ENCODE data around the gene FAM156B.
"Not testable (repeated sequence)": the region's sequence is repeated elsewhere in the genome, so short reads cannot be mapped to it uniquely, and the experiment has no call there.

The FAM156B gene

DNA sequence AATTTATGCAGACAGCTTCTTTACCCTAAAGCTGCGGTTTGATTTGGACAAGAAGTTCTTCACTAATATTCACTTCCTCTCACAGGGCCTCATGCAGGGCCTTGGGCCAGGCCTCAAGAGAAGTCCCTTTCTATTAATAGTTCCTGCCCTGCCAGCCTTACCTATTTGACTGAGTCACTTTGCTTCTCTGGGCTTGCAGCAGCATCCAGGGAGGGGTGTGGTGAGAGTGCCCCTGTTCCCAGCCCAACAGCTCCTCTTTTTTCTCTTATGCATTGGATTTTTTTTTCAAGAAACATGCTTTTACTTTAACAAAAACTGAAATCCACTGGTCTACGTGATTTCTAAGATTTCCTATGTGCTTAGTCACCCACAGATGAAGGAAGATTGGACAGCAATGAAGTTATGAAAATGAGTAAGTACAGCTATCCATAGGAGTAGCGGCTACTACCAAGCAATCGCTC lies 26.7 kb downstream of the FAM156B start:
- DNase-seq (ENCODE audit: low read depth, low spot score), result no peak

DNA sequence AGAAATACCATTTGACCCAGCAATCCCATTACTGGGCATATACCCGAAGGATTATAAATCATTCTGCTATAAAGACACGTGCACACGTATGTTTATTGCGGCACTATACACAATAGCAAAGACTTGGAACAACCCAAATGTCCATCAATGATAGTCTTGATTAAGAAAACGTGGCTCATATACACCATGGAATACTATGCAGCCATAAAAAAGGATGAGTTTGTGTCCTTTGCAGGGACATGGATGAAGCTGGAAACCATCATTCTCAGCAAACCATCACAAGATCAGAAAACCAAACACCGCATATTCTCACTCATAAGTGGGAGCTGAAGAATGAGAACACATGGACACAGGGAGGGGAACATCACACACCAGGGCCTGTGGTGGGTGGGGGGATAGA lies 33.1 kb downstream of the FAM156B start:
- not testable (repeated sequence) for DNase-seq (ENCODE audit: low read depth, low spot score)

DNA sequence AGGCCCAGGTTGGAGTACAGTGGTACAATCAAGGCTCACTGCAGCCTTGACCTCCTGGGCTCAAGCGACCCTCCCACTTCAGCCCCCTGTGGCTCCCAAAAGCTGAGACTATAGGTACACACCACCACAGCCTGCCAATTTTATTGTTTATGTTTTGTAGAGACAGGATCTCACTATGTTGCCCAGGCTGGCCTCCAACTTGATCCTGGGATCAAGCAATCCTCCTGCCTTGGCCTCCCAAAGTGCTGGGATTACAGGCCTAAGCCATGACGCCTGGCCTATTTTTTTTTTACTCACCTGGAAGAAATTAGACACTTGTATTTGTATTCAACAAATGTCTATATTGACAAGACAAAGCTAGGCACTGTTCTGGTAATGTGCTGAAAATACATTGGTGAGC lies 36.1 kb downstream of the FAM156B start:
- no peak for DNase-seq (ENCODE audit: low read depth, low spot score)

DNA sequence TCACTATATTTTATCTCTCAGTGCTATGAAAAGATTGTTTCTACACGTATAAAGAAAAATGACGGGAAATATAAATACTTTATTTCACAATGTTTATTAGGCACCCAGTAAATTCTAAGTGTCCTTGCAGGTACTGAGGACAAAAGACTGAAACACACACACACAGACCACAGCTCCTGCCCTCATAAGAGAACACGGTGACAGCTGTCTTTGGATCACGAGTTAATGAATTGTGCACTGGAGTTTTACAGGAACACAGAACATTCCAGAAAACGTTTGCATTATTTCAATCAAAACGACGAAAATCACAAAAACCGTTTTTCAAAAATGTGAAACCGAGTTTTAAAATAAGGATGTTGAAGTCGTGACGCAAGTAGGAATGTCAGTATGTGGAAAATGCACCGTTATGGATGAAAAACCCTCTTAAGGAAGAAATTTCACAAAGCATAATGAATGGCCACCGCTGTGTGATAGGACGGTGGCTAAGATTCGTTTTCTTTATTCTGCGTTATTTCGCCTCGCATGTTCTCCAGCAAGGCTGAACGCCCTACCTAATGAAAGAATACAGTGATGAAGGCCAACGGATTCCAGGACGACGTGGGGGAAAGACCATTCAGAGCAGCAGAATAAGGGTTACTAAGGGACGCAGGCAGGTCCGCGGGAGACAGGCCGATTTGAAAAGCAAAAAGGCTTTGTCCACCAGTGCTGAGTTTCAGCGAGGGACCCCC lies 37.0 kb downstream of the FAM156B start:
- no peak for DNase-seq (ENCODE audit: low read depth, low spot score)

DNA sequence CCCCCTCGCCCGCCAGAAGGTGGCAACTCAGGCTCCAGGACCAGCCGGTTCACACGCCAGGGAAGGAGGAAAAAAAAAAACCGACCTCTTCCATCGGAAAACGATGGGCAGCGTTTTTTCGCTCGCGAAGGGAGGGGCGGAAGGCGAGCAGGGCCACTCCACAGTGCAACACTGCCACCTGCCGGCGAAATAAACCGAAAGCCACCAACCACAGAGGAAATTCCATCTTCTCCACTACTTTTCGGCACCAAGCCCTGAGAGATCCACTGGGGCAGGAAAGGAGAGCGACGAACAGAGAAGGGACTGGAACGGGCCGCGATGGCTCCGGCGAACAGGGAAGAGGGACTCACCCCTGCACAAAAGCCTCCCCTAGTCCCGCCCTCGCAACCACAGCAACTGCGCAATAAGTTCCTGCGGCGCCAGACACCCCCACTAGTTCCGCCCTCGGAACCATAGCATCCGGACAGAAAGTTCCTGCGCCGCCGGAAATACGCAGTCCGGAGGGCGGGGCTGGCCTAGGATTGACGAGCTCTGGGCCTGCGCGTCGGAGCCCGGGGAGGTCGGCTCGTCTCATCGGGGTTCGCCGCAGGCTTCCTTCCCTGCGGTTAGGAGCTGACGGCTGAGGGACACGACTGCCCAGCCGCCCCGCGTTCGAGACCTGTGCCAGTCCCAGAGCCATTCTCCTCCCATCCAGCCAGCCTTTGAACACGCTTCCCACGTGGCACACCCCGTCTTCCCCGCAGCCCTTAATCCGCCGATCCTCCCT lies 37.8 kb downstream of the FAM156B start:
- peak; percentile 82 for DNase-seq (ENCODE audit: low read depth, low spot score)

DNA sequence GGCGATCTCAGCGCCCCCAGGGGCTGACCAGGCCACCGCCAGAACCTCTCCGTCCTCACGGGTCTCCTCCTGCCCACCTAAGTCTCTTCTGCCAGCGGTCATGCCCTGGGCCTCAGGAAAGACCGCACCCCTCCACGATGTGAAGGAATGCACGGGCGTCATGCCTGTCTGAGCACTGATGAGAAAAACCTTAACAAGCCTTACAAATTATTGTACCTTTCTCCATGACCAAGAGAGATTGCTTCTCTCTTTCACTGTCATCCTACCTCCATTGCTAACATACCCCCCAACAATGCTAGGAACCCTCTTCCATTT lies 38.3 kb downstream of the FAM156B start:
- not testable (repeated sequence) for DNase-seq (ENCODE audit: low read depth, low spot score)

DNA sequence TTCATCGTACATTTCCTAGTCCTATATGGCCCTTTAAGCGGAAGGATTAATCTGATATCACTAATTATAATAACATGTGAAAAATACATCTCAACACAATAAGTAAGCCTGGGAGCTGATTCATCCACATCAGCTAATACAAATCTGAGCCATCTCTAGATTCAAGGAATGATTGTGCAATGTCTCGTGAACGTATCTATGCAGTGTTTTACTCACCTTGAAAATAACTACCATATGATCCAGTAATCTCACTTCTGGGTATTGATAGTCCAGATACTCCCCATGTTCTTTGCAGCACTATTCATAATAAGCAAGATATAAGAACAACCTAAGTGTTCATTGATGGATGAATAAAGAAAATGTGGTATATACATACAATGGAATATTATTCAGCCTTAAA lies 43.6 kb downstream of the FAM156B start:
- DNase-seq (ENCODE audit: low read depth, low spot score), result not testable (repeated sequence)

DNA sequence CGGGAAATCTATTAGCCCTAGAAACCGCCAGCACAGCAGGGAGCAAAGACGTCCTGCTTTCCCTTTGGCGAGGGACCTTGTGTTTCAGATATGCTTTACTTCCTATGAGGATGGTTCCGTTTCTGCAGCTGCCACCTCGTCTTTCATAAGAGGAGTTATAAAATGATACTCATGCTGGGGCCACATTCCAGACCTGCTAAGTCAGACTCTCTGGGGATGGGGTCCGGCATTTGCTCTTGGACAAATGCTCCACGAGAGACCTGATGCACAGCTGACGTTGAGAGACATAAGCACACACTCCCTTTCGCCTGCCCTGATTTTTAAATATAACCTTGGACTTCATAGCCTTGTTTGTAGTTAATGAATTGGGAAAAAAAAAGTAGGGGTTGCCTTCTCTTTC lies 44.6 kb downstream of the FAM156B start:
- DNase-seq (ENCODE audit: low read depth, low spot score), result not testable (repeated sequence)

DNA sequence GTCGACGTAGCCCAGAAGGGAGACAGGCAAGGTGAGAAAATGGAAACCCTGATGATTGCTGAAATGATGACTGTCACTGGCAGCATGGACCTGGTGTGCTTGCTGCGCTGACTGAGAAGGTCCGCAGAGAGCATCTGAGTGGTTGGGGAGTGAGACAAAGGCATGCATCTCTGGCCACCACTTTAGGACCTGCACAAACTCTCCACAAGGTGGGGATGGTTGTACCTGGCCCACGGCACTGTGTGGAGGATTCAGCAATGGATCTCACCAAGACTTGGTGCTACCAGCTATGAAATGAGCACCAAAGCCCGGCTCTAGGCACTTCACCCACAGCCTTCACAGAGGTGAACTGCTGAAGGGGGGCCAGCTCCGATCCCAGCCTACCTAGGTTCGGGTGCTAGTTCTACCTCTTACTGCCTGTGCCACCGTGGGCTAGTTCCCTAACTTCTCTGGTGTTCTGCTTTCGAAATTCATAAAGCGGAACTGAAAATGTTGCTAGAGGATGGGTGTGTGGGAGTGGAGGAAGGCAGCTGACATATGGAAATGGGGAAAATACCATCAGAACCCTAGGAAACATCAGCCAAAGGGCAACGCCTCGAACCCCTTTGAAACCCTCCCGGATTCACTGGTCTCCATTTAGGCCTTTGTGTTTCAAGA lies 48.8 kb downstream of the FAM156B start:
- not testable (repeated sequence) for DNase-seq (ENCODE audit: low read depth, low spot score)

DNA sequence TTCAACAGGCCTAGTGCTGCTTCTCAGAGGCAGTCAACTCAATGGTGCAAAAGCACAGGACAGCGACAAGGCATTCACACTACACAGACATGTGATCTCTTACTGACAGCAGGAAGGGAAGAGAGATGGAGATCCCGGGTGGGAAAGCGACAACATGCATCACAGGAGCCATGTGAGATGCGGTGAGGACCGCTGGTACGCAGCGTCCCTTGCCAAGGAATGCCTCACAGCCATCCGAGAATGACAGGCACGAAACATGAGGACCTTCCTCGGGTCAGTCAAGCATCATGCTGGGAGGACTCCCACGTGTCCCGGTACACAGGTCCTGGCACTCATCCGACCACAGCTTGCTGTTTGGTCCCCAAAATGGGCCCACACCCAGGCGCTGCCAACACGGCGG lies 50.4 kb downstream of the FAM156B start:
- not testable (repeated sequence) for DNase-seq (ENCODE audit: low read depth, low spot score)

DNA sequence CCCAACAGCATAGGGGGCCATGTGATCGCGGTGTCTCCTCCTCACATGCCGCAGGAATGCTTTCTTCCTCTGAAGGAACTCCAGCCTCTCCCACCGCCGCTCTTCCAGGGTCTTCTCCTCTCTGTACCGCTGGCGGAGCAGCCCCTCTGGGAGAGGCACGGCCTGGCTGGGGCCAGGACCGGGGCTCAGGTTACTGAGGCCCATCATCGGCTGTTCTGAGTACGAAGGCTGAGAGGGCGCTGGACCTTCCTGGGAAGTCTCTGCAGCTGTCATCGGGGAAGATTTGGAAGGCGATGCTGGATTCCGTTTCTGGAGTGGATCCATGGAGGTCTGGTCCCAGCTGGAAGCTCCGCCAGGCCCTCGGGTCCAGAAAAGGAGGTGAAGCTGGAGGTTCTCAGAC lies 51.1 kb downstream of the FAM156B start:
- not testable (repeated sequence) for DNase-seq (ENCODE audit: low read depth, low spot score)

DNA sequence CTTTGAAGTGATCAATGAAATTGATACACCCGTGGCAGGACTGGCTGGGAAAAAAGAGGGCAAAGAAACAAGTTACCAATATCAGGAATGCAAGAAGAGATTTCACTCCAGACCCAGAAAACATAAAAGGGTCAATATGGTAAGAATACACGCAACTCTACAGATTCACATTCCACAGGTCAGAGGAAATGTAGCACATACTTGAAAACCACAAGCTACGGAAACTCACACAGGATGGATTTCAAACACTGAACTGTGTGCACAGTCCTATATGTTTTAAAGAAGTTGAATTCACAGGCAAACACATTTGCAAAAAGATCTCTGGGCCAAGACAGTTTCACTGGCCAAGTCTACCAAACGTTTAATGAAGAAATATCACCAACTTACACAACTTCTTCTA lies 52.2 kb downstream of the FAM156B start:
- not testable (repeated sequence) for DNase-seq (ENCODE audit: low read depth, low spot score)

DNA sequence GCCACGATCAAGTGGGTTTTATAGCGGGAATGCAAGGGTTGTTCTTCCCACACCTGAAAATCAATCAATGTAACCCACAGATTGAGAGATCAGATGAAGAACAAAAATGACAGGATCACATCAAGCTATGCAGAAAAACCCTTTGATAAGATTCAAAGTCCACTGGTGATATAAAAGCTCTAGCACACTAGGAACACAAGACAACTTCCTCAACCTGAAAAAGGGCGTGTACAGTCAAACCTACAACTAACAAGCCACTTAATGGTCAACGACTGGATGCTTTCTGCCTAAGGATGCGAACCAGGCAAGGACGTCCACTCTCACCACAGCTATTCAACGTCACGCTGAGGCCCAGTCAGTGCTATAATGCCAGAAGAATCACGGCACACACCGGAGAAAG lies 52.8 kb downstream of the FAM156B start:
- not testable (repeated sequence) for DNase-seq (ENCODE audit: low read depth, low spot score)

Measured in smooth muscle cell of the brain vasculature (primary cell).